Measurements from ENCODE around the gene C4BPA.

The C4BPA gene

GRCh38 chr1:207194197-207194596, 90.2 kb downstream of the C4BPA start:
- DNase-seq: no peak

Measured in NCI-H446 (cell line).